Measurements from ENCODE around the gene TTLL1. TPM values are rescaled to one million over a fixed set of nuclear protein-coding genes. Genes with fewer than 3 reads are reported as not detected.

The TTLL1 gene
- total and polyA plus RNA-seq, 7 donors, result 1.2 to 4.9 (median 2.2) TPM

DNA sequence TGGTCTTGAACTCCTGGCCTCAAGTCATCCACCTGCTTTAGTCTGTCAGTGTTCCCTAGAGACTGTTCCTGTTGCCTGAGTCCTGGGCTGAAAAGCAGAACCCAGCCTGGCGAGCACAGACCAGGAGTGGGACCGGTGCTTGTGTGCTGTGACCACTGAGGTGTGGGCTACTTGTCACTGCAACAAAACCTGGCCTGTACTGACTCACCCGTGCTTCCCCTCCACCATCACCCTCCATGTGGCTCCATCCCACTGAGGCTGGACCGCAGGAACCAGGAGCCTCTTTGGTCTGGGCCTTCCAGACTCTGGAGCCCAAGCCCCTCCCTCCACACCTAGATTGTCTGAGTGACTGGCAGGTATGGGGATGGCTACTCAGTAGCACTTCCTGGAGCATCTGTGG lies 45.4 kb upstream of the TTLL1 start:
- H3K4me3 ChIP-seq, result no peak overlapping the region
- no peak for ATAC-seq
- H3K9me3 ChIP-seq, result no peaks in the 10 kb centered on the region
- intact Hi-C loops (cut with DNase I), result no loop called here
- TF ChIP-seq CTCF (IDR thresholded peaks at IDR 0.05), result no peak
- H3K27ac ChIP-seq, result no peak overlapping the region
- 93 to 100% (median 99%) methylated on average over 4 of the region's 4 CpGs for WGBS, 3 donors
- no peaks in the 10 kb centered on the region for H3K27me3 ChIP-seq (ENCODE audit: insufficient read depth in 3 of 3, low read length in 2 of 3)
- H3K36me3 ChIP-seq (ENCODE audit: insufficient read depth in 1 of 2, low read depth in 1 of 2), result peaks cover 0 to 83% of the 10 kb centered on the region in 2 donors
- DNase-seq, result no peak
- H3K4me1 ChIP-seq, result peaks cover 6% of the 10 kb centered on the region

- Histone ChIP-seq H3K4me1 (peaks cover 6% of the 10 kb centered on the region), H3K9me3 (no peaks in the 10 kb centered on the region), H3K27ac (no peak overlapping the region), H3K36me3 (ENCODE audit: insufficient read depth in 1 of 2, low read depth in 1 of 2) (peaks cover 0 to 71% of the 10 kb centered on the region in 2 donors), H3K4me3 (no peak overlapping the region), H3K27me3 (ENCODE audit: insufficient read depth in 3 of 3, low read length in 2 of 3) (peaks cover 0 to 7% (median 0%) of the 10 kb centered on the region in 3 donors)
- TF ChIP-seq CTCF (IDR thresholded peaks at IDR 0.05), result no peak
- WGBS, 3 donors, result 86 to 94% (median 89%) methylated on average over 9 of the region's 9 CpGs
- DNase-seq (no peak), ATAC-seq (no peak)
- intact Hi-C loops (cut with DNase I), result no loop called here
These were observed 44.2 kb upstream of the TTLL1 start for GRCh38 chr22:43133401-43133800.

DNA sequence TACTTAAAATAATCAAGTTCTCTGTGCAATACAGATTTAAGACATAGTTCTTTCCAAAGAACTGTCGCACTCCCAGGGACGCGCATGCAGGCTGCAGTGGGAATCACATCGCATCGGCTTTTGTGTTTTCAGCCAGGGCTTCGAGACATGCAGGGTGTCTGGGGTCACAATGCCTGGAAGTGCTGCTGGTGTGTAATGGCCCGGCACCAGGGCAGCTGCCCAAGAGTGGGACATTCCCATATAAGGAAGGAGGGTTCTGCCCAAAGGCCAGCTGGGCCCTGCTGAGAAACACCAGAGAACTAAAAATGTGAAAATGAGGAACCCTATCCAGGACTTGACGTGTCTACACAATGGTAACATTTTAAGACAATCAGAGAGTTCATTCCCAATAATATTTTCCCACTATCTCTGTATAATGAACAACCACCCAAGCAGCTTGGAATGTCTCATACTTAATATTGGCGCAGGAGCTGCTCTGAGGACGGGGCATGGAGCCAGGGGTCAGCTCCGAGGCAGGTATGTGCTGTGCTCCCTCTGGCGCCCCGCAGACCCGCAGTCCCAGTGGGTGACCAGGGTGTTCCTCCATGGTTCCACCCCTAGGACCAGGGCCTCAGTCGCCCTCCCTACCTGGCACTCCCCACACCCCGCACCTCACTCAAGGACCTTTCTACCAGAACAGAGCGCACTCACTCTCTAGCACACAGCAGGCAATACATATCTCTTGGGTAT lies 42.7 kb upstream of the TTLL1 start:
- H3K9me3 ChIP-seq, result no peaks in the 10 kb centered on the region
- H3K4me1 ChIP-seq, result peaks cover 6% of the 10 kb centered on the region
- H3K4me3 ChIP-seq, result no peak overlapping the region
- H3K36me3 ChIP-seq (ENCODE audit: insufficient read depth in 1 of 2, low read depth in 1 of 2), result peaks cover 0 to 57% of the 10 kb centered on the region in 2 donors
- H3K27me3 ChIP-seq (ENCODE audit: insufficient read depth in 3 of 3, low read length in 2 of 3), result peaks cover 0 to 15% (median 0%) of the 10 kb centered on the region in 3 donors
- no peak for ATAC-seq
- no peak for DNase-seq
- H3K27ac ChIP-seq, result no peak overlapping the region
- intact Hi-C loops (cut with DNase I), result no loop called here
- 57 to 69% (median 68%) methylated on average over 17 of the region's 17 CpGs for WGBS, 3 donors
- no peak for TF ChIP-seq CTCF (IDR thresholded peaks at IDR 0.05)

- Histone ChIP-seq H3K9me3 (no peaks in the 10 kb centered on the region), H3K4me3 (no peak overlapping the region), H3K27me3 (ENCODE audit: insufficient read depth in 3 of 3, low read length in 2 of 3) (peaks cover 0 to 15% (median 0%) of the 10 kb centered on the region in 3 donors), H3K36me3 (ENCODE audit: insufficient read depth in 1 of 2, low read depth in 1 of 2) (peaks cover 0 to 35% of the 10 kb centered on the region in 2 donors), H3K27ac (no peak overlapping the region), H3K4me1 (peaks cover 6% of the 10 kb centered on the region)
- WGBS, 3 donors, result 48 to 63% (median 50%) methylated on average over 15 to 16 of the region's 16 CpGs
- intact Hi-C loops (cut with DNase I), result no loop called here
- no peak for DNase-seq
- no peak for ATAC-seq
- TF ChIP-seq CTCF (IDR thresholded peaks at IDR 0.05), result no peak
These were observed 40.5 kb upstream of the TTLL1 start for GRCh38 chr22:43129426-43130425.

All from psoas muscle (tissue), 8 donors.